ENCODE measurements around the gene C4A.
"Not testable (repeated sequence)": the region's sequence is repeated elsewhere in the genome, so short reads cannot be mapped to it uniquely, and the experiment has no call there.

DNA sequence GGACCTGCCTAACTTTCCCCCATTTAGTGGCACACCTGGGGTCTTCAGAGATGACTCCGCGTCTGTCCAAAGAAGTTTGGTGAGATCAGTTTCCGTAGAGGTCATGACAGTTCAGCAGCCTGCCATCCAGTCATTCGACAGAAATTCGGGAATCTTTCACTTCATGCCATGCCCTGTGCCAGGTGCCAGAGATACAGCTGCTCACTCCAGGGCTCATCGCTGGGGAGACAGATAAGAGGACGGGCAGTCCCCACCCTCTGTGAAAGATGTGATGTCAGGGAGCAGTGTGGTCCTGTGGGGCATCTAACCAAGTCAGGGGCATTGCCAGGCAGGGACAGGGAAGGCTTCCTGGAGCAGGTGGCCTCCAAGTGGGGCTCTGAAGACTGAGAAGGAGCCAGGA, 21.4 kb downstream of the C4A start:
- TF ChIP-seq, protein P1, sequence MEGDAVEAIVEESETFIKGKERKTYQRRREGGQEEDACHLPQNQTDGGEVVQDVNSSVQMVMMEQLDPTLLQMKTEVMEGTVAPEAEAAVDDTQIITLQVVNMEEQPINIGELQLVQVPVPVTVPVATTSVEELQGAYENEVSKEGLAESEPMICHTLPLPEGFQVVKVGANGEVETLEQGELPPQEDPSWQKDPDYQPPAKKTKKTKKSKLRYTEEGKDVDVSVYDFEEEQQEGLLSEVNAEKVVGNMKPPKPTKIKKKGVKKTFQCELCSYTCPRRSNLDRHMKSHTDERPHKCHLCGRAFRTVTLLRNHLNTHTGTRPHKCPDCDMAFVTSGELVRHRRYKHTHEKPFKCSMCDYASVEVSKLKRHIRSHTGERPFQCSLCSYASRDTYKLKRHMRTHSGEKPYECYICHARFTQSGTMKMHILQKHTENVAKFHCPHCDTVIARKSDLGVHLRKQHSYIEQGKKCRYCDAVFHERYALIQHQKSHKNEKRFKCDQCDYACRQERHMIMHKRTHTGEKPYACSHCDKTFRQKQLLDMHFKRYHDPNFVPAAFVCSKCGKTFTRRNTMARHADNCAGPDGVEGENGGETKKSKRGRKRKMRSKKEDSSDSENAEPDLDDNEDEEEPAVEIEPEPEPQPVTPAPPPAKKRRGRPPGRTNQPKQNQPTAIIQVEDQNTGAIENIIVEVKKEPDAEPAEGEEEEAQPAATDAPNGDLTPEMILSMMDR (IDR thresholded peaks at IDR 0.05) = not testable (repeated sequence)
- TF ChIP-seq POLR2A (IDR thresholded peaks at IDR 0.05) = not testable (repeated sequence)
